Measurements from ENCODE around the gene IFNG. TPM values are rescaled to one million over a fixed set of nuclear protein-coding genes. Genes with fewer than 3 reads are reported as not detected.

IFNG gene
- total RNA-seq, 1 donor: not detected

DNA sequence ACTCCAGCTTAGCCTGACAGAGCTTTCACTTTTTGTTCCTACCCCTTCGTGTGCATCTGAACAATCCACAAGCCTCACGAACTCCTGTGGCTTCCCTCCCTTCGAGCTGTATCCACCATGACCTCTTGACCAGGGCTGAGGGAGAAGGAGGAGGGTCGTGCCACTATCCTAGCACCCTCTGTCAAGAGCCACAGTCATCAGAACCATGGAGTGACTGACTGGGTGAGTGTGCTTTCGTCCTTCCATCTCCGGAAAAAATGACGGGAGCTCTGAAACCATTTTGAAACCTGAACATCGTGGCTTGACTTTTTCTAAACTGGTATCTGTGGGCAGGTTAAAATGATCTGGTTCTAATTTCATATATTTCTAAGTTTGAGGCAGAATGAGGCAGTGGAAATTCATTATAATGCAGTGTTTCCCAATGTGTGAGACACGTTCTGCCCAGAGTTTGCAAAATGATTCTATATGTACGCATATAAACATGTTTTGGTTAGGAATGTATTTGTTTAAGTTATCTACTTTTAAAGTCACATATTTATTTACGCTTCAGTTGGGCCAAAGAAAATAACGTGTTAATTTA lies 39.1 kb upstream of the IFNG start:
- DNase-seq (ENCODE audit: low read depth): no peak
- TF ChIP-seq, protein P1, sequence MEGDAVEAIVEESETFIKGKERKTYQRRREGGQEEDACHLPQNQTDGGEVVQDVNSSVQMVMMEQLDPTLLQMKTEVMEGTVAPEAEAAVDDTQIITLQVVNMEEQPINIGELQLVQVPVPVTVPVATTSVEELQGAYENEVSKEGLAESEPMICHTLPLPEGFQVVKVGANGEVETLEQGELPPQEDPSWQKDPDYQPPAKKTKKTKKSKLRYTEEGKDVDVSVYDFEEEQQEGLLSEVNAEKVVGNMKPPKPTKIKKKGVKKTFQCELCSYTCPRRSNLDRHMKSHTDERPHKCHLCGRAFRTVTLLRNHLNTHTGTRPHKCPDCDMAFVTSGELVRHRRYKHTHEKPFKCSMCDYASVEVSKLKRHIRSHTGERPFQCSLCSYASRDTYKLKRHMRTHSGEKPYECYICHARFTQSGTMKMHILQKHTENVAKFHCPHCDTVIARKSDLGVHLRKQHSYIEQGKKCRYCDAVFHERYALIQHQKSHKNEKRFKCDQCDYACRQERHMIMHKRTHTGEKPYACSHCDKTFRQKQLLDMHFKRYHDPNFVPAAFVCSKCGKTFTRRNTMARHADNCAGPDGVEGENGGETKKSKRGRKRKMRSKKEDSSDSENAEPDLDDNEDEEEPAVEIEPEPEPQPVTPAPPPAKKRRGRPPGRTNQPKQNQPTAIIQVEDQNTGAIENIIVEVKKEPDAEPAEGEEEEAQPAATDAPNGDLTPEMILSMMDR (IDR thresholded peaks at IDR 0.05; ENCODE audit: insufficient read depth, low read length): no peak
- H3K4me3 ChIP-seq (ENCODE audit: low read depth, low read length): no peak overlapping the region

- DNase-seq (ENCODE audit: low read depth): no peak
- TF ChIP-seq, protein P1 (IDR thresholded peaks at IDR 0.05; ENCODE audit: insufficient read depth, low read length): no peak
- H3K4me3 ChIP-seq (ENCODE audit: low read depth, low read length): no peak overlapping the region
Measured at GRCh38 chr12:68190301-68190700, 30.8 kb upstream of the IFNG start.

DNA sequence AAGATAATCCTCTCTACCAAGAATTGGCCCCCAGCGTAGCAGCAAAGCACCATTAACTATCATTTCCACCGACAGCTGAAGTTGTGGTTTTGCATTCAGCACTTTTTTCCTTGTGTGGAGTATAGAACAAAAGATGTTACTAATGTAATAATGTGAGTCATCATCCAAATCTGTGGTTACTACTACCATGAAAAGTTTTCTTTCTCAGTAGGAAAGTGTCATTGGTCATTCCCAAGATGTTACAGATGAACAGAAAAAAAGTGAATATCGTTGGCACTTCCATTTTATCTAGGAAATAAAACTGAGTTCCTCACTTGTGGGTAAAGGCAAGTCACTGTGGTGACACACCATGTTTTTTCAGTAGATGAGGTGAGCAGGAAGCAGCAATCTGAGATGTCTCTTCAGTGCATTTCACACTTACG lies 30.3 kb upstream of the IFNG start:
- DNase-seq (ENCODE audit: low read depth): peak; percentile 28
- H3K4me3 ChIP-seq (ENCODE audit: low read depth, low read length): no peak overlapping the region
- TF ChIP-seq, protein P1 (IDR thresholded peaks at IDR 0.05; ENCODE audit: insufficient read depth, low read length): no peak

GRCh38 chr12:68185598-68185997 lies 26.1 kb upstream of the IFNG start:
- TF ChIP-seq, protein P1 (IDR thresholded peaks at IDR 0.05; ENCODE audit: insufficient read depth, low read length): no peak
- H3K4me3 ChIP-seq (ENCODE audit: low read depth, low read length): no peak overlapping the region
- no peak for DNase-seq (ENCODE audit: low read depth)

- TF ChIP-seq, protein P1 (IDR thresholded peaks at IDR 0.05; ENCODE audit: insufficient read depth, low read length): no peak
- peak; percentile 1 for DNase-seq (ENCODE audit: low read depth)
- H3K4me3 ChIP-seq (ENCODE audit: low read depth, low read length): no peak overlapping the region
Measured at GRCh38 chr12:68180792-68181744, 21.5 kb upstream of the IFNG start.

GRCh38 chr12:68178774-68179439 lies 19.4 kb upstream of the IFNG start:
- TF ChIP-seq, protein P1 (IDR thresholded peaks at IDR 0.05; ENCODE audit: insufficient read depth, low read length): no peak
- DNase-seq (ENCODE audit: low read depth): no peak
- no peak overlapping the region for H3K4me3 ChIP-seq (ENCODE audit: low read depth, low read length)
